Measurements from ENCODE around the gene STYXL1.

DNA sequence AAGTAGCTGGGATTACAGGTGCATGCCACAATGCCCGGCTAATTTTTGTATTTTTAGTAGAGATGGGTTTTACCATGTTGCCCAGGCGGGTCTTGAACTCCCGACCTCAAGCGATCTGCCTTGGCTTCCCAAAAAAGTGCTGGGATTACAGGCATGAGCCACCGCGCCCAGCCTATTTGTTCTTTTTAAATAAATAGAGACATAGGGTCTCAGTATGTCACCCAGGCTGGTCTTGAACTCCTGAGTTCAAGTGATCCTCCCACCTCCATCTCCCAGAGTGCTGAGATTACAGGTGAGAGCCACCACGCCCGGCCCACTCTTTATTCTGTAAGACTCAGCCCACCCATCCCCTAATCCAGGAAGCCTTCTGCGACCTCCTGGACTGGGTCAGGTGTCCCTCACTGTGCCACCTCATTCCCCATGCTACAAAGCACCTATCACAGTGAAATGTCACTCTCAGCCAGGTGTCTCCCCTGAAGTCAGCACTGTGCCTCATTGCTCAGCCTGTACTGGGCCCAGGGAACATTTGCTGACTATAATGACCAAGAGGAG is 56.2 kb downstream of the STYXL1 start:
- TF ChIP-seq, protein P1, sequence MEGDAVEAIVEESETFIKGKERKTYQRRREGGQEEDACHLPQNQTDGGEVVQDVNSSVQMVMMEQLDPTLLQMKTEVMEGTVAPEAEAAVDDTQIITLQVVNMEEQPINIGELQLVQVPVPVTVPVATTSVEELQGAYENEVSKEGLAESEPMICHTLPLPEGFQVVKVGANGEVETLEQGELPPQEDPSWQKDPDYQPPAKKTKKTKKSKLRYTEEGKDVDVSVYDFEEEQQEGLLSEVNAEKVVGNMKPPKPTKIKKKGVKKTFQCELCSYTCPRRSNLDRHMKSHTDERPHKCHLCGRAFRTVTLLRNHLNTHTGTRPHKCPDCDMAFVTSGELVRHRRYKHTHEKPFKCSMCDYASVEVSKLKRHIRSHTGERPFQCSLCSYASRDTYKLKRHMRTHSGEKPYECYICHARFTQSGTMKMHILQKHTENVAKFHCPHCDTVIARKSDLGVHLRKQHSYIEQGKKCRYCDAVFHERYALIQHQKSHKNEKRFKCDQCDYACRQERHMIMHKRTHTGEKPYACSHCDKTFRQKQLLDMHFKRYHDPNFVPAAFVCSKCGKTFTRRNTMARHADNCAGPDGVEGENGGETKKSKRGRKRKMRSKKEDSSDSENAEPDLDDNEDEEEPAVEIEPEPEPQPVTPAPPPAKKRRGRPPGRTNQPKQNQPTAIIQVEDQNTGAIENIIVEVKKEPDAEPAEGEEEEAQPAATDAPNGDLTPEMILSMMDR (IDR thresholded peaks at IDR 0.05), result no peak
- TF ChIP-seq POLR2A (IDR thresholded peaks at IDR 0.05), result no peak
